Kidney (tissue), 14 donors: ENCODE measurements around the gene MAP3K5. TPM values are rescaled to one million over a fixed set of nuclear protein-coding genes. Genes with fewer than 3 reads are reported as not detected.

Experiments
- DNase-seq, 5 donors: peaks; one replicate each; pipeline ENCODE4 v3.0.0-alpha.2; 2013 to 2020
- FAIRE-seq: peaks from 2 replicates; lab custom pipeline; 2012; peaks lifted over from hg19 to GRCh38; lab: Jason Lieb, UNC
- H3K27ac ChIP-seq, 2 donors: one replicate each; pipeline ENCODE4 v1.7.0; 2013; ENCODE audit warnings: low read depth in 2 of 2, low read length in 2 of 2, inconsistent platforms in 1 of 2
- H3K27me3 ChIP-seq: one replicate; pipeline ENCODE4 v1.7.1; 2013; ENCODE audit warnings: low read length, inconsistent platforms; ENCODE audit not compliant: control insufficient read depth, insufficient read depth
- H3K36me3 ChIP-seq, 3 donors: one replicate each; pipeline versions ENCODE4 v1.7.0 to v1.7.1; 2013; ENCODE audit warnings: low read length in 3 of 3, control low read depth in 1 of 3, inconsistent platforms in 1 of 3; ENCODE audit not compliant: insufficient read depth in 3 of 3, control insufficient read depth in 2 of 3
- H3K4me1 ChIP-seq, 3 donors: one replicate each; pipeline versions ENCODE4 v1.7.0 to v1.7.1; 2013; ENCODE audit warnings: low read length in 3 of 3, inconsistent platforms in 1 of 3, low read depth in 1 of 3; ENCODE audit not compliant: control insufficient read depth in 2 of 3, insufficient read depth in 2 of 3
- H3K4me3 ChIP-seq, 3 donors: one replicate each; pipeline versions ENCODE4 v1.7.0 to v1.8.1; 2013; ENCODE audit warnings: low read length in 3 of 3, control low read depth in 1 of 3, inconsistent platforms in 1 of 3
- H3K9ac ChIP-seq, 3 donors: one replicate each; pipeline versions ENCODE4 v1.7.0 to v1.7.1; 2013; ENCODE audit warnings: low read length in 3 of 3, control low read depth in 1 of 3, inconsistent platforms in 1 of 3
- H3K9me3 ChIP-seq, 3 donors: one replicate each; pipeline versions ENCODE4 v1.7.0 to v1.7.1; 2013; ENCODE audit warnings: low read length in 3 of 3, control low read depth in 1 of 3, inconsistent platforms in 1 of 3; ENCODE audit not compliant: control insufficient read depth in 2 of 3, insufficient read depth in 1 of 3
- intact Hi-C: fragments of 100-400 bp; cut with DNase I; formaldehyde crosslinking; loops from one replicate; pipeline ENCODE4 v1.11.1; 2022
- polyA plus RNA-seq: library from polyadenylated mRNA; stranded (reverse); fragments of 350-450 nt; fragmentation: Illumina TruSeq; extraction: RNeasy Lipid Tissue Mini Kit (QIAGEN cat#74804); gene quantifications from one replicate; pipeline ENCODE4 v1.2.3, GENCODE V29; 2014; ENCODE audit warnings: low read depth, low replicate concordance; ENCODE audit not compliant: insufficient read depth
- total RNA-seq: library from RNA; stranded (reverse); fragmentation: NEBNext Ultra II Directional; extraction: Animal tissue kit (Norgen Biotek cat#: 25700); gene quantifications from one replicate; pipeline ENCODE4 v1.2.1, GENCODE V29; 2021
- TF ChIP-seq, protein P1 (sequence below): IDR thresholded peaks from 3 replicates; pipeline ENCODE4 v1.5.1; 2012; ENCODE audit warnings: mild to moderate bottlenecking, moderate library complexity, borderline replicate concordance; ENCODE audit not compliant: insufficient read depth; ENCODE audit errors: extremely low read depth
- donor health status: control.
- donor health status: control.
- donor health status: control.
- donor health status: control.
- donor health status: control.
- donor health status: DM: yes; HTN: yes; CAD: no.
- donor health status: Normal renal cell carcinoma (clear cell type).

Gene MAP3K5
- total and polyA plus RNA-seq, 2 donors from 2014 or later: 5.9 to 32.9 TPM

DNA sequence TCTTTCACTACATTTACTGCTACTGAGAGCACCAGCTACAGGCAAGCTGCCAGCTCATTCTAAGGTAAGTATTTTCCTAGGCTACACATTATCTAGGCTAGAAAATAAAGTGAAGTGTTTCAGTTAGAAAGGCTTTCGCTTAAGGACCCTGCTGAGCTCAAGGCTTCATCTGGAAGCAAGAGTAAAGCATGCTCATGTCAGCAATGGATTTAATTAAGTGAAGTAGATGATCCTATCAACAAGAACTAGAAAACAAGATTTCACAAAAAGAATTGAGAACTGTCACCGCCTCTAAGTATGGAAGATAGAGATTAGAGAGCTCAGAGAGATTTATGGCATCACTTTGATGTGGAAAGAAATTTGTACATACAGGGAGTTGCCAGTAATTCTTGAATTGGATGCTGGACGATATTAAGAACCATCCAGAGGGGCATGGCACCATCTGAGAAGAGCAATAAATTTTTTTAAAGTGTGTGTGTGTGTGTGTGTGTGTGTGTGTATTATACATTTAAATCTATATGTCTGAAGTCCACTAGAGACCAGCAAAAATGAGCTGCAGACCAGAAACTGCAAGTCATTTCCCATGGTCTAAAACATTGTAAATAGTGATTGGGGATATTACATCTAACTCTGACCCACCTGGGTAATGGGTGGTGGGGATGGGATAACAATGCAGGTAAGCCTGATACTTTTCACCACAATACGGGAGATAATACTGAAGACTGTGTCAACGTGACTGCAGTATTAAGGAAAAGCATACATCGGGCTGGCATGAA lies 136.8 kb downstream of the MAP3K5 start:
- FAIRE-seq (no peak), DNase-seq (no peak)
- Histone ChIP-seq H3K4me3 (no peak overlapping the region), H3K9me3 (no peaks in the 10 kb centered on the region), H3K27ac (no peak overlapping the region), H3K4me1 (no peaks in the 10 kb centered on the region), H3K27me3 (no peaks in the 10 kb centered on the region), H3K9ac (no peak overlapping the region), H3K36me3 (no peaks in the 10 kb centered on the region)
- intact Hi-C loops: no loop called here
- TF ChIP-seq, protein P1, sequence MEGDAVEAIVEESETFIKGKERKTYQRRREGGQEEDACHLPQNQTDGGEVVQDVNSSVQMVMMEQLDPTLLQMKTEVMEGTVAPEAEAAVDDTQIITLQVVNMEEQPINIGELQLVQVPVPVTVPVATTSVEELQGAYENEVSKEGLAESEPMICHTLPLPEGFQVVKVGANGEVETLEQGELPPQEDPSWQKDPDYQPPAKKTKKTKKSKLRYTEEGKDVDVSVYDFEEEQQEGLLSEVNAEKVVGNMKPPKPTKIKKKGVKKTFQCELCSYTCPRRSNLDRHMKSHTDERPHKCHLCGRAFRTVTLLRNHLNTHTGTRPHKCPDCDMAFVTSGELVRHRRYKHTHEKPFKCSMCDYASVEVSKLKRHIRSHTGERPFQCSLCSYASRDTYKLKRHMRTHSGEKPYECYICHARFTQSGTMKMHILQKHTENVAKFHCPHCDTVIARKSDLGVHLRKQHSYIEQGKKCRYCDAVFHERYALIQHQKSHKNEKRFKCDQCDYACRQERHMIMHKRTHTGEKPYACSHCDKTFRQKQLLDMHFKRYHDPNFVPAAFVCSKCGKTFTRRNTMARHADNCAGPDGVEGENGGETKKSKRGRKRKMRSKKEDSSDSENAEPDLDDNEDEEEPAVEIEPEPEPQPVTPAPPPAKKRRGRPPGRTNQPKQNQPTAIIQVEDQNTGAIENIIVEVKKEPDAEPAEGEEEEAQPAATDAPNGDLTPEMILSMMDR: no peak

- Histone ChIP-seq H3K27me3 (no peaks in the 10 kb centered on the region), H3K36me3 (no peaks in the 10 kb centered on the region), H3K9me3 (no peaks in the 10 kb centered on the region), H3K4me1 (no peaks in the 10 kb centered on the region), H3K4me3 (no peak overlapping the region), H3K27ac (no peak overlapping the region), H3K9ac (no peak overlapping the region)
- intact Hi-C loops: no loop called here
- TF ChIP-seq, protein P1: no peak
- no peak for DNase-seq
- FAIRE-seq: no peak
Measured at GRCh38 chr6:136654086-136654485, 138.2 kb downstream of the MAP3K5 start.

GRCh38 chr6:136652656-136653055 lies 139.6 kb downstream of the MAP3K5 start:
- no peak overlapping the region for H3K9ac ChIP-seq
- no peaks in the 10 kb centered on the region for H3K36me3 ChIP-seq
- TF ChIP-seq, protein P1: no peak
- H3K4me1 ChIP-seq: peaks cover 0 to 4% (median 3%) of the 10 kb centered on the region in 3 donors
- DNase-seq: no peak
- no peak for FAIRE-seq
- no peaks in the 10 kb centered on the region for H3K27me3 ChIP-seq
- no peaks in the 10 kb centered on the region for H3K9me3 ChIP-seq
- no peak overlapping the region for H3K27ac ChIP-seq
- intact Hi-C loops: no loop called here
- H3K4me3 ChIP-seq: no peak overlapping the region
